Fibroblast of peridontal ligament (primary cell): ENCODE data around the gene OBSL1.

ENCODE experiments used
- DNase-seq: peaks from one replicate; pipeline ENCODE4 v3.0.0-alpha.2; 2010; ENCODE audit errors: extremely low read depth

The OBSL1 gene

DNA sequence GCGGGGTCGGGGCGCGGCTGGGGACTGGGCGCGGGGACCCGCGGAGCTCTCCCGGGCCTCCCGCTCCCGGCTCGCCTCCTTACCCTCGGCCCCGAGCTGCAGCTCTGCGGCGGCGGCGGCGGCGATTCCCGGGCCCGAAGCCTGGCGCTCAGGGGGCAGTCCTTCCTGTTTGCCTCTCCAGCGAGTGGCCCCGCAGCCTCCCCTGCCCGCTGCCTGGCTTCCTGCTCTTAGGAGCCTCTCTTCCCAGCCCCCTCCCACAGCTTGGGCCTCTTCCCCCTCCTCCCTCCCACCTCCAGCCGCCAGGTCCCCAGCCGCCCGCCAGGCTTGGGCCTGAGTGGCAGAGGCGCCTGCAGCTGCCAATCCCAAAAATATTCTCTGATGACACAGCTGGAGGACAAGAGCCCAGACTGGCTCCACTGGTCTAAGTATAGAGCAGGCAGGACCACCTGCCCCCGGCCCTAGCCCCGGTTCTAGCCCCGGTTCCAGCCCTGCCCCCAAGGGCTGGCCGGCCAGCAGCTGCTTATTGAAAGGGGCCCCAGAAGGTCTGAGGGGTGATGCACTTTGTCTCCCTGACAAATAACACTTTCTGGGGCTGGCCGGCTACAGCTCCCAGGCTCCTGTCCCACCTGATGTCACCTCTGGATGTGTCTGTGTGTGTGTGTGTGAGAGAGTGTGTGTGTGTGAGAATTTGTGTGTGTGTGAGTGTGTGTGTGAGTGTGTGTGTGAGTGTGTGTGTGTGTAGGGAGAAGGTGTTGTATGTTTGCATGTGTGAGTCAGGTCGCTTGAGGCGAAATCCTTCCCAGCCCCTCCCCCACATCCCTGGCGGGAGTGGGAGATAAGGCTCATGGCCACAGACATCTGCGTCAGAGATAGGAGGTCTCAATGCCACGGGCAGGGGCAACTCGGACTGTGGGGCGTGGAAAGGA lies at the start of gene OBSL1:
TSS of gene OBSL1 (minus strand) at position 229 of the 926 bp plus-strand sequence. CDS start 307 bp downstream, outside the sequence.
- DNase-seq, result peak; percentile 65

- no peak for DNase-seq
Observed at GRCh38 chr2:219620546-219620945, 49.2 kb upstream of the OBSL1 start.

DNA sequence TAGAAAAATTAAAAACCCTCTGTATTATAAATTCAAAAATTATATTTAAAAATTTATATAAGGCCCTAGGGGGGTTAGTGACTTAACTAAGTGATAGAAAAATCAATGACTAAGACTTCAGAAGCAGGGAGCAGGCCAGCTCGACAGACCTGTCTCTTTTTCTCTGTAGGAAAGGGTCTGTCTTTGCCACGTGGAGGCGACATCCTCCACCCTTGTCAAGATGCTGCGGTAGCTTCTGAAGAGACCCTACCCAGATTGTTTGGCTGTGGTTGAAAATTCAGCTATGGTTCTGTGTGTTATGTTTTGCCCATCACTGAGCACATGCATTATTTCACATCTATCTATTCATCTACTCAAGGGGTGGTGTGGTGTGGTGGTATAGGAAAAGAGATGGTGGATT lies 47.9 kb upstream of the OBSL1 start:
- DNase-seq, result no peak

DNA sequence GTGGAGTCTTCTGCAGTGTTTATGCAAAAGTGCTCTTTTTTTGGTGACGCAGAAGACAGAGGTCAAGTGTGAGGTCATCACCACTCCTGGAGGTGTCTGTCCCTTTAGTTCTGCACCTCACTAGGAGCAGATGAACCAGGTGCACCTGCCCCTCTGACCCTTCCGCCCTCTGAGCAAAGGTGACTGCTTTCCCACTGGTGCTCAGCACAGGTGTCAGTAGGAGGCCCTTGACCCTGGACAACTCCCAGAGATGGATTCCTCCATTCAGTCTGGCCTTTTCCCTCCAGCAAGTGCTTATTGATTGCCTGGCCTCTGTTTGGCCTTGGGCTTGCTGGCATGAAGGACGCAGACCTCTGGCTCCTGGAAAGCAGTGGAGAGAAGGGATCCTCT lies 47.4 kb upstream of the OBSL1 start:
- DNase-seq, result no peak

DNA sequence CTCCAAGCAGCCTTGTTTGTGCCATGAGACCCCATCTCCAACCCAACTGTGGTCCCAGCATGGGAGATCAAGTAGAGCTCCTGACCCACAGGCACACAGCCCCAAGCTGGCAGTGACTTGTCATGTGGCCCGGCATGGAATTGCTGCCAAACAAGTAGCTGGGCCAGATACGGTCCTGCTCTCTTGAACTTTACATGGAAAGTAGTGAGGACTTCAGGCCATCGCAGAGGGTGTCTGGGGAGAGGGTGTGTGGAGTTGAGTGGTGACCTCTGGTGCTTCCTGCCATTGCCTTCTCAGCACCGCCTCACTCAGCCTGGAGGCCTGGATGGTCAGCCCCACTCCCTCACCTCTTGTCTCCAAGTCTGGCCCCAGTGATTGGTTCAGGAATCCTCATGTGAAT lies 45.2 kb upstream of the OBSL1 start:
- no peak for DNase-seq

- no peak for DNase-seq
Observed at GRCh38 chr2:219615894-219616293, 44.6 kb upstream of the OBSL1 start.

GRCh38 chr2:219615036-219615435 lies 43.7 kb upstream of the OBSL1 start:
- DNase-seq, result no peak

DNA sequence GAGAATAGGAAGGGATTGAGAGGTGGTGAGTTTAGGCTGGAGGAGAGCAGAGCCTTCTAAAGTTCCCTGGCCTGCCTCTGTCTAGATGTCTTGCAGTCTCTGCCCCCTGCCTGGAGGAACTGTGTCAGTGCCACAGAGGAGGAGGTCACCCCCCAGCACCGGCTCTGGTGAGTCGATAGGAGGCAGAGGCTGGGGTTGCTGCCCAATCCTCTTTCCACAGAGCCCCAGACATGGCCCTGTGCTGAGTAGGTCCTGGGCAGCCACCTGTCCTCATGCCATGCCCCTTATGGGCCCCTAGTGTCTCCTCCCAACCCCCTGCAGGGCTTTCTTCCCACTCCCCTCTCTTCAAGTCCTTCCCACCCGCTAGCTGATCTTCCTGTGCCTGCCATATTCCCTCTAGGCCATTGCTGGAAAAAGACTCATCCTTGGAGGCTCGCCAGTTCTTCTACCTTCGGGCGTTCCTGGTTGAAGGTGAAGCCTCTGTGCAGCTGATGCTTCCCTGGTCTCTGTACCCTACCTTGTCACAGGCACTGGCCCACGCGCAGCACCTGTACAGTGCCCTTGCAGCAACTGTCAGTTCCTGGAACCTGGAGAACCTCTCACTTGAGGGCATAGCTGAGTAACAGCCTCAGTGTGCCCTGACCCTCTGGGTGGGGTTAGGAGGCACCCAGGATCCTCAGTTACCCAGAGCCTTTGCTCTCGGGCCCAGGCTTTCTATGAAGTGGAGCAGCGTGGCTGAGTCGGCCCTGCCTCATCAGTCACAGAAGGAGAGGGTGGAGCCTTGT lies 42.9 kb upstream of the OBSL1 start:
- DNase-seq, result no peak

GRCh38 chr2:219613461-219614070 lies 42.2 kb upstream of the OBSL1 start:
- no peak for DNase-seq

DNA sequence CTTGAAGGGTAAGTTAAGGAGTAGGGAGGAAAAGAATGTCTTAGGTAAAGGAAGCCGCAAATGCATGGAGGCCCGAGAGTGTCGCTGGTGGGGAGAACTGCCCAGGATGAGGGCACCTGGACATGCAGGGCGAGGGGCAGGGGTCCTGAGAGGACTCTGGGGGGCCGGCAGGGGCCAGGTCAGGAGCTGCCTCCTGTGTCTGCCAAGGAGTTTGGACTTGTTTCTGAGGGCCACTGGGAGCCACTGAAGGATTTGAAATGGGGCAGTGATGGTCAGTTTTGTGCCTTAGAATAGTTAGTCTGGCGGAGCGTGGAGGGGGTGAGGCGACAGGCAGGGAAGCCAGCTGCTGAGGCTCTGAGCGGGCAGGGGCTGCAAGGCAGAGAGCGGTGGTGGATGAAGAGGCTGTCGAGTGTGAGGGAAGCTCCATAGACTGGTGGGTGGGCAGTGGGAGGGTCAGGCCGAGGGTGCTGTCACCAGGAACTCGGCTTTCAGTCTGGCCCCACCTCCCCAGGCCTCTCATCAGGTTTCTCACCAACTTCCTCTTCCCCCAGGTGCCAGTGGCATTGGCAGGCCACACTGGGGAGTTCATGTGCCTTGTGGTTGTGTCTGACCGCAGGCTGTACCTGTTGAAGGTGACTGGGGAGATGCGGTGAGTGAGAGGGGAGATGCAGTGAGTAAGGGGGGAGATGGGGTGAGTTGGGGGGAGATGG lies 41.4 kb upstream of the OBSL1 start:
- DNase-seq, result no peak

DNA sequence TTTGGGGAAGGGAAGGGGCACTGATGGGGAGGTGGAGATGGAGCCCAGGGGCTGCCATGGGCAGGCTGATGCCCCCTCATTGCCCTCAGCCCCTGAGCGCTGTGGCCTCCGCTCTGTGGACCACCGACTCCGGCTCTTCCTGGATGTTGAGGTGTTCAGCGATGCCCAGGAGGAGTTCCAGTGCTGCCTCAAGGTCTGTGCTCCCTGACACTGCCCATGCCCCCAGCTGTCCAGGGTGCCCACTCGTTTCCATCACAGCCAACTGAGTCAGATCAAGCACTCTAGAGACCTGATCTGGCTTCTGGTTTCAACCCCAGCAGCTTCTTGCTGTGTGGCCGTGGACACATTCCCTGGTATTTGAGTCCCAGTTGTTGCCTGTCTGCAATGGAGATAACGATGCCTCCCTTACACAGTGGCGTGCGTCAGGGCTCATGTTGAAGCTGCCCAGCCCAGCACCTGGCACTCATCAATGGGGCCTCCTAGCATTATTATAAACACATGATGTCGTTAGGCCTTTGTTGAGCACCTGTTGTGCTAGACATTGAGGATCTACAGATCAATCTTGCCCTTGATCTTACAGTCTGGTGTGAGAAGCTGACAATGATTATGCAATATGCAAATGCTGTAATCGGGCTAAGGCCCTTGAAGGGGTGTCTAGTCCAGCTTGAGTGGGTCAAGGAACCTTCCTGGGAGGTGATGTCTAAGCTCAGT lies 40.7 kb upstream of the OBSL1 start:
- DNase-seq, result no peak

GRCh38 chr2:219611306-219611705 lies 40.0 kb upstream of the OBSL1 start:
- DNase-seq, result no peak

- no peak for DNase-seq
Observed at GRCh38 chr2:219609149-219609750, 37.9 kb upstream of the OBSL1 start.

- no peak for DNase-seq
Observed at GRCh38 chr2:219608399-219608964, 37.1 kb upstream of the OBSL1 start.

GRCh38 chr2:219607931-219608330 lies 36.6 kb upstream of the OBSL1 start:
- DNase-seq, result no peak

DNA sequence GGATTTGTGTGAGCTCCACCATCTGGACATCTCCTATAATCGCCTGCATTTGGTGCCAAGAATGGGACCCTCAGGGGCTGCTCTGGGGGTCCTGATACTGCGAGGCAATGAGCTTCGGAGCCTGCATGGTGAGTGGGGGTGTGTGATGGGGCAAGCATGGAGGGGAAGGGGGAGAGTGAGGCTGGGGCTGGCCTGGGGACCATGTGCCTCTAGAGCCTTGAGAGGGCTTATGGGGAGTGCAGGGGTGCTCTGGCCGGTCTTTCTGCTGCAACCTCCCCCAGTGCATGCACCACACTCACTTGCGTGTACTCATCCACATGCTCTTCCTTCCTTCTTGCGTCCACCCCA lies 34.2 kb upstream of the OBSL1 start:
- no peak for DNase-seq

DNA sequence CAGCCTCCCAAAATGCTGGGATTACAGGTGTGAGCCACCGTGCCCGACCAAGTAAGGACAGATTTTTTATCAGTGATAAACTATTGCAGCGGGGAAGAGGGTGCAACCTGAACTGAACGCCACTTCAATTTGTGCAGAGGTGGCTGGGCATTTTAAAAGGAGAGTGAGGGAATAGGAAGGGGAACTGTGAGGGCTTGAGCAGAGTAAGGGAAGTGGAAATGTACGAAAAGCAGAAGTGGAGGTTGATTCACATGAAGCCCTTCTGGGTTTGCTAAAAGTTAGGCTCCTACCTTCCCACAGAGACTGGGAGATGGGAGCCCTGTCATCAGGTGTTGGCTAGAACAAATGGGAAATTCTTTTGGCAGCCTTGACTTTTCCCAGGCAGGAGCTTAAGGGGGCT lies 32.4 kb upstream of the OBSL1 start:
- DNase-seq, result no peak

- peak; percentile 14 for DNase-seq
Observed at GRCh38 chr2:219598308-219599078, 27.2 kb upstream of the OBSL1 start.

GRCh38 chr2:219597552-219598307 lies 26.4 kb upstream of the OBSL1 start, which contains the start of gene STK11IP:
Gene STK11IP, plus strand, starts transcription at chr2:219597857. Its CDS starts 263 bp downstream, at chr2:219598120.
- DNase-seq, result peak; percentile 95
